BJ (cell line): Measurements from ENCODE around the gene HS1BP3. TPM values are rescaled to one million over a fixed set of nuclear protein-coding genes. Genes with fewer than 3 reads are reported as not detected.

Source experiments
- CTCF ChIA-PET: fragments of 350-600 bp; formaldehyde crosslinking; extraction: SDS; loops from one replicate; lab custom pipeline; 2021; ENCODE audit warnings: antibody characterized with exemption, inconsistent platforms; lab: Yijun Ruan, JAX
- POLR2A ChIA-PET: fragments of 300-600 bp; sonication (Branson Sonifier 250); formaldehyde crosslinking; extraction: SDS; loops from one replicate; lab custom pipeline; 2021; ENCODE audit warnings: antibody characterized with exemption; lab: Charles Lee
- DNase-seq: peaks from one replicate; pipeline ENCODE4 v3.0.0-alpha.2; 2011; ENCODE audit warnings: low read depth
- H3K27me3 ChIP-seq: 2 replicates; pipeline ENCODE4 v1.6.0; 2011; ENCODE audit warnings: low read length; ENCODE audit not compliant: control insufficient read depth, insufficient read depth
- H3K36me3 ChIP-seq: 2 replicates; pipeline ENCODE4 v1.5.1; 2011; ENCODE audit warnings: low read length; ENCODE audit not compliant: control insufficient read depth, insufficient read depth
- H3K4me3 ChIP-seq: 2 replicates; pipeline ENCODE4 v1.5.1; 2011; ENCODE audit warnings: low read depth, mild to moderate bottlenecking, control low read depth, low read length
- polyA plus RNA-seq: library from polyadenylated mRNA; depleted of rRNA; stranded (reverse); fragments of >200 nt; gene quantifications from 2 replicates; pipeline ENCODE4 v1.2.3, GENCODE V29; 2011
- TF ChIP-seq, protein P1 (sequence below): IDR thresholded peaks from 2 replicates; pipeline ENCODE4 v1.5.1; 2011; ENCODE audit warnings: low read depth, mild to moderate bottlenecking, control low read depth, inconsistent platforms, low read length, moderate library complexity; ENCODE audit not compliant: insufficient read depth

The HS1BP3 gene
- polyA plus RNA-seq, 1 experiment: 13.6 TPM

DNA sequence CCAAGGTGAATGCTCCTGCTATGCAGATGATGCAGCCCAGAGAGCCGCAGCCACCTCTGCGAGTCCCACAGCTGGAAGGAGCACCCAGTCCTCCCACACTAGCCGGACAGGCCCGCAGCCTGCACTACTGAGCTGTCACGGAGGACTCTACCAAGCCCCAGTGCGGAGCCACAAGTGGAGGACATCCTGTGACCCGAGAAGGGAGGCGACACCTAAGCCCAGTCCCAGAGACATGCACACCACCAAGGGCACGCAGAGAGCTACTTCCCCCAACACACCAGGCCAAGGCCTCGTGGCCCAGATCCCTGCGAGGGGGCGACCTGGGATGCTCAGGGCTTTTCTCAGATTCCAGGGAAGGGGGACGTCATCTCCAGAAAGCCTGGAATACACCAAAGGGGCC, 12.9 kb downstream of the HS1BP3 start:
- Histone ChIP-seq H3K36me3 (peaks cover 9% of the 10 kb centered on the region), H3K27me3 (no peaks in the 10 kb centered on the region), H3K4me3 (no peak overlapping the region)
- TF ChIP-seq, protein P1, sequence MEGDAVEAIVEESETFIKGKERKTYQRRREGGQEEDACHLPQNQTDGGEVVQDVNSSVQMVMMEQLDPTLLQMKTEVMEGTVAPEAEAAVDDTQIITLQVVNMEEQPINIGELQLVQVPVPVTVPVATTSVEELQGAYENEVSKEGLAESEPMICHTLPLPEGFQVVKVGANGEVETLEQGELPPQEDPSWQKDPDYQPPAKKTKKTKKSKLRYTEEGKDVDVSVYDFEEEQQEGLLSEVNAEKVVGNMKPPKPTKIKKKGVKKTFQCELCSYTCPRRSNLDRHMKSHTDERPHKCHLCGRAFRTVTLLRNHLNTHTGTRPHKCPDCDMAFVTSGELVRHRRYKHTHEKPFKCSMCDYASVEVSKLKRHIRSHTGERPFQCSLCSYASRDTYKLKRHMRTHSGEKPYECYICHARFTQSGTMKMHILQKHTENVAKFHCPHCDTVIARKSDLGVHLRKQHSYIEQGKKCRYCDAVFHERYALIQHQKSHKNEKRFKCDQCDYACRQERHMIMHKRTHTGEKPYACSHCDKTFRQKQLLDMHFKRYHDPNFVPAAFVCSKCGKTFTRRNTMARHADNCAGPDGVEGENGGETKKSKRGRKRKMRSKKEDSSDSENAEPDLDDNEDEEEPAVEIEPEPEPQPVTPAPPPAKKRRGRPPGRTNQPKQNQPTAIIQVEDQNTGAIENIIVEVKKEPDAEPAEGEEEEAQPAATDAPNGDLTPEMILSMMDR: no peak
- DNase-seq: no peak
- ChIA-PET CTCF (interaction anchor here (0.6 to 5.0 kb wide), 6 partner anchors 76 to 259 kb away, joined by 3 to 30 read pairs (median 3); partner anchors contain the start of gene RHOB), POLR2A (no interaction called here)

- no peak for DNase-seq
- ChIA-PET CTCF (interaction anchor here (1.1 to 5.0 kb wide), 6 partner anchors 20 to 258 kb away, joined by 3 to 72 read pairs (median 6); partner anchors contain the start of gene RHOB), POLR2A (no interaction called here)
- no peaks in the 10 kb centered on the region; the same call in 1 of the 2 replicates for H3K27me3 ChIP-seq
- peaks cover 9% of the 10 kb centered on the region for H3K36me3 ChIP-seq
- H3K4me3 ChIP-seq: no peak overlapping the region
- TF ChIP-seq, protein P1: no peak
Measured at GRCh38 chr2:20637147-20637546, 13.8 kb downstream of the HS1BP3 start.

GRCh38 chr2:20635675-20636584, 15.0 kb downstream of the HS1BP3 start:
- CTCF ChIA-PET: interaction anchor here (0.6 to 5.0 kb wide), 34 partner anchors 8 to 259 kb away, joined by 3 to 72 read pairs (median 4); partner anchors contain the start of genes HS1BP3 and RHOB
- no peak for DNase-seq
- Histone ChIP-seq H3K36me3 (peaks cover 7% of the 10 kb centered on the region; the same call in 1 of the 2 replicates), H3K27me3 (no peaks in the 10 kb centered on the region; the same call in 1 of the 2 replicates), H3K4me3 (no peak overlapping the region)
- POLR2A ChIA-PET: interaction anchor here (0.9 to 1.2 kb wide), 2 partner anchors 189 to 192 kb away, joined by 4 to 17 read pairs; partner anchors contain the start of gene RHOB
- TF ChIP-seq, protein P1: peak; percentile 97

DNA sequence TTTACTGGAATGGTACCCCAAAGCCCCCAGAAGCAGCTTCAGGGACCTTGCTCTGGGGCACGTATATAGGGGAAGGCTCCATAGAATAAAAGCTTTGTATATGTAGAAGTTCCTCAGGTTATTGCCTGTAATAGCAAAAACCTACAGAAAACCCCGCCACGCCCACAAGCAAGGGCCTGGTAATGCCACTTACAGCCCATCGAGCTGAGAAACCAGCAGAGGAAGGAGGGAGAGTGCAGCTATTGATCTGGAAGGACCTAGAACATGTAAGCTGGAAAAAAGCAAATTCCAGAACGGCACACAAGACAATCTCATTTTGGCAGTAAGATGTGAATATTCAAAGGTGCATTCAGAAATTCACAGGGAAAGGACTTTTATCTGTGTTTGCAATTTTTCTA, 15.8 kb downstream of the HS1BP3 start:
- ChIA-PET POLR2A (interaction anchor here (0.9 to 1.2 kb wide), 2 partner anchors 188 to 191 kb away, joined by 4 to 17 read pairs; partner anchors contain the start of gene RHOB), CTCF (interaction anchor here (0.7 to 5.0 kb wide), 28 partner anchors 9 to 256 kb away, joined by 3 to 72 read pairs (median 6); partner anchors contain the start of genes HS1BP3 and RHOB)
- Histone ChIP-seq H3K4me3 (no peak overlapping the region), H3K36me3 (peaks cover 4% of the 10 kb centered on the region; the same call in 1 of the 2 replicates), H3K27me3 (no peaks in the 10 kb centered on the region; the same call in 1 of the 2 replicates)
- DNase-seq: no peak
- TF ChIP-seq, protein P1: no peak
